Measurements from ENCODE around the gene FBXO9.

FBXO9 gene

DNA sequence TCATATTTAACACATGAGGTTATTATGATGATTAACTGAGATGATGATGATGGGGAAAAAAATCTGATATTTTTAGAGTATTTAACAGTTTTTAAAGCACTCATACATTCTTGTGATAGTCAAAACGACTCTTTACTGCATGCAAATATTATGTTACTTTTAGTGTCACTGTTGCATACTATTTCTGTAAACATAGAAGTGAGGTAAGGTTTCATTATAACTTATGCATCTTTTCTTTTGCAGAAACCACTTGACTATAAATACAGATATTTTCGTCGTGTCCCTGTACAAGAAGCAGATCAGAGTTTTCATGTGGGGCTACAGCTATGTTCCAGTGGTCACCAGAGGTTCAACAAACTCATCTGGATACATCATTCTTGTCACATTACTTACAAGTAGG, 30.1 kb downstream of the FBXO9 start:
- DNase-seq (ENCODE audit: low read depth): no peak

DNA sequence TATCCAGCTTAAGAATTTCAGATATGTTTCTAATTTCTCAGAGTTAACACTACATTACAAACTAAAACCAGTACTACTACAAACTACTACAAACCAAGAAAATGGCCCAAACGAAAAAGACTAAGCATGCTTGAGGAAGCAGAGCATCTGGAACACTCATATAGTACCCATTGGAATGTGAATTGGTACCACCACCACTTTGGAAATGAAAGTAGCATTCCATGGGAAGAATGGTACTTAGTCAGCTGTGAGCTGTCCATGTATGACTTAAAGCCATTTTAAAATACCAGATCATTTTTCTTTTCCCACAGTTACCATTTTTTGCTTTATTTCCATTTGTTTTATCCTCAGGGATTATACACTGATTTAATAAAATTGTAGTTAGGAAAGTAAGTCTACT, 30.5 kb downstream of the FBXO9 start:
- DNase-seq (ENCODE audit: low read depth): no peak

DNA sequence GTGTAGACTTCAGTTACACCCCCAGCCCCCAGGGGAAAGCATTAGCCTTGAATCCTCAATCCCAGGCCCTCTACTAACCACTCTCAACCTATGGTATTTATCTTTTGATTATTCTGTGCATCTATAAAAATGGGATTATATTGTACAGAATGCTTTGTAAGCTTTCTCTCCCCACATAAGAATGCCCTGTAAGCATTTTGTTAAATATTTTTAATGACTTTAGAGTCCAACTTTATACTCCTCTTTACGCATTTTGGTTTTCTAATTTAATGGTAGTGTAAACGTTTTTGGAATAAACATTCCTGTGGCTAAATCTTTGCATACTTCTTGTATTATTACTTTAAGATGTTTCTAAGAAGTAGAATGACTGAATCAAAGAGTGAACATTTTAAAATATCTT, 35.4 kb downstream of the FBXO9 start:
- DNase-seq (ENCODE audit: low read depth): no peak

GRCh38 chr6:53101006-53101405, 35.8 kb downstream of the FBXO9 start:
- DNase-seq (ENCODE audit: low read depth): no peak

DNA sequence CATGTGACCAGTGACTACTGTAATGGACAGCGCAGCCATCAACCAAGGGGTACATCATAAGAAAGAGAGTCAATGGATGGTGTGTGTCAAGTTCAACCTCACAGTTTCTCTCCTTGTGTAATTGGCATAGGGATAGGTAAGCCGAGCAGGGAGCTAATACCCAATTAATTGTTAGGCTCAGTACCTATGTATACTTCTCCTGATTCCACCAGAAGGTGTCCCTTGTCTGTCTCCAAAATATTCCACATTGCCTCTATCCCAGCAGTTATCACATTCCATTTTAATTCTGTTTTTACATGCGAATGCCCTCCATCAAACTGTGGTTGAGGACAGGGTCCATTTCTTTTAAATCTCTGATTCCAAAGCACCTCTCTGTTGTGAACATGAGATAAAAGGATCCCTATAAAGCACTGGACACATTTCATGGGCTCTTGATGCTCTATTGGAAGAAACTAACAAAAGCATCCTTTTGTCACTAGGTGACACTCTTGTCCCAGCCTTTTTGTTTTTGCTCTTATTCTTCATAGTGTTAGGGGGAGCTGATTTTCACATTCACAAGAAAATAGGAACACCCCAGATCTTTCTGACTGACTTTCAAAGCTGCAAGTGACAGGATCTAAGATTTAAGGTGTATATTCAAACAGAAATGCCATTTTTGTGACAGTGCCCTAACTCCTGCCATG, 38.9 kb downstream of the FBXO9 start:
- DNase-seq (ENCODE audit: low read depth): no peak

- no peak for DNase-seq (ENCODE audit: low read depth)
Observed at GRCh38 chr6:53104916-53105315, 39.7 kb downstream of the FBXO9 start.

- DNase-seq (ENCODE audit: low read depth): no peak
Observed at GRCh38 chr6:53107091-53107490, 41.9 kb downstream of the FBXO9 start.

GRCh38 chr6:53109612-53110011, 44.4 kb downstream of the FBXO9 start:
- DNase-seq (ENCODE audit: low read depth): no peak

GRCh38 chr6:53111865-53112264, 46.7 kb downstream of the FBXO9 start:
- DNase-seq (ENCODE audit: low read depth): no peak

GRCh38 chr6:53112404-53112803, 47.2 kb downstream of the FBXO9 start:
- no peak for DNase-seq (ENCODE audit: low read depth)

GRCh38 chr6:53112871-53113270, 47.7 kb downstream of the FBXO9 start:
- no peak for DNase-seq (ENCODE audit: low read depth)

DNA sequence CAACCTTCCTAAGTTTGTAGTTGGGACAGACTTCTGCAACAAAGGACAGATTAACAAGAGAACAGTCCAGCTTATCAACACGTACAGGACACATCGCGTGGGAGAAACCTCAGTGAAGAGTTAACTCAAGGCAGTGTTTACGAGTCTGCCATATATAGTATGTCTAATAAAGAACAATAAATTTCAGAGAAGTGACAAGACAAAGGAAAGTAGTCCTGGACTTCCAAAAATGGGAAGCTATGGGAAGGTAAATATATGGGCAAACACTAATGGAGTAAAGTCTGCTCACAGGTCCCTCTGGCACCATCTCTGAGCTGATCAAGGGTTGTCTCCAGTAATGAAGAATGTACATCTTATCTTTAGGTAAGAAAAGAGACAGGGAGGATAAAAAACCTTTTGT, 48.5 kb downstream of the FBXO9 start:
- DNase-seq (ENCODE audit: low read depth): no peak

DNA sequence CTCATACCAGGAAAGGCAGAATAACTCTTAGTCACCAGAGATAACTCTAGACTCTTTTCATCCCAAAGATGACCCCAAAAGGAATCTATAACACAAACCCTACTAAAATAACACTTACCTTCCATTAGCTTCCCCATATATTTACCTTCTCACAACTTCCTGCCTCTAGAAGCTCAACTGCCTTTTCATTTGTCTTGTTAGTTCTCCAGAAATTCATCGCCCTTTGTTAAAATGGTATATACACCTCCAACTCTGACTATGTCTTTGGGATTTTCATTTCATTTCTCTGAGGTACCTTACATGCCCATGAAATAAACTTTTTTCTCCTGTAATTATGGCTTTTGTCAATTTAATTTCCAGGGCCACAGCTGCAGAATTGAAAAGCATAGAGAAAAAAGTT, 49.9 kb downstream of the FBXO9 start:
- no peak for DNase-seq (ENCODE audit: low read depth)

DNA sequence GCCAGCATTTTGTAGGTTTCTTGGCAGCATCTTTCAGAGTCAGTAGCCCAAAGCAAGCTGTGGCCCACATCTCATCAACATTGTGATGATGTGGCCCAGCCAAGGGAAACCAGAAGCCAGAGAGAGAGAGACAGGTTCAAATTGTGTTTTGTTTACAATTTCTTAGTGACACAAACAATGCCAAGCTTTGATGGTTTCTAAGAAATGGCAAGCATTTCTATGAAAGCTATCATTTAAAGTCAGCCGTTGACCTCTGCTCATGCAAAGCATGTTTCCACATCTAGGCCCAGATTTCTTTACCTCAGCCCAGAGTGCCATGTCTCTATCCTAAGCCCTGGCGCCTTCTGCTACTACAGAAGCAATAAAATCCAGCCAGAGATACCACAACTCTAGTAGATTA, 50.5 kb downstream of the FBXO9 start:
- no peak for DNase-seq (ENCODE audit: low read depth)

DNA sequence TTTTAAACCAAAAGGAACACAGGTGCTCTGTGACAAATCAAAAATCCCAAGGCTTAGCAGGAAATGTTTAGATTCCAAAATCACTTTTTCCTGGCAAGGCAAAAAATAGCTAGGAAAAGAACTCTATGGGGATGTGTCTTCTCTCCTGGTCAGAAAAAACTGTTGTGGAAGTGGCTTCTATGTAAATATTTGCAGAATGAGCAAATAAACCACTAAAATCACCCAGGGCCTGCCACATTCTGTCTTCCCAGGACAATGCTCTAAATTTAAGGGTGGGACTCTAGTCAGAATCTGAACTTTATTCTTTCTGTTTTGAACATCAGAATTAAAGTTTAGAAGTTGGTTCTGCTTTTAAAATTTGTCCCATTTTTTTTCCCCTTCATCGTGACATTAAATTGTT, 54.1 kb downstream of the FBXO9 start:
- no peak for DNase-seq (ENCODE audit: low read depth)

DNA sequence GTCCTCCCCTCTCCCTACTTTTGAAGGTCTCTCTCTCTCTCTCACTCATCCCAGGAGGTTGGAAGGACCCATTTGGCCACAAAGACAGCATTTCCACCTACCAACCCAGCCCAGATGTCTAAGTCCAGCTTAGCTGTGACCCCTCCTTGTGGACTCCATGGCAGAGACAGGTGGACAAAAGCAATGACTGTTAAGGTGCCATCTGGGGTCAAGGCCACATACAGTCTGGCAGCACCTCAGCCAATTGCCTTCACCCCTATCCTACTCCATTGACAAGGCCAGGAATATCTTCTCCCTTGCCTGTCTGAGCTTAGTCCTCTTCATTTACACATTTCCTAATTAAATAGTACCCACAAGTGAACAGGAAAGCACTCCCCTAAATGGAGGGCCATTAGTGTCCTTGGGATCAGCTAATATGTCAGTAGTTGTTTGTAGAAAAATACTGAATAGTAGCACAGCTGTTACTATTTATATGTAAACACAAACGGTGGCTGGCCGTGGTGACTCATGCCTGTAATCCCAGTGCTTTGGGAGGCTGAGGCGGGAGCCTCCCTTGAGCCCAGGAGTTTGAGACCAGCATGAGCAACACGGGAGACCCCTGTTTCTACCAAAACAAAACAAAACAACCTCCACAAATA, 54.7 kb downstream of the FBXO9 start:
- DNase-seq (ENCODE audit: low read depth): no peak

DNA sequence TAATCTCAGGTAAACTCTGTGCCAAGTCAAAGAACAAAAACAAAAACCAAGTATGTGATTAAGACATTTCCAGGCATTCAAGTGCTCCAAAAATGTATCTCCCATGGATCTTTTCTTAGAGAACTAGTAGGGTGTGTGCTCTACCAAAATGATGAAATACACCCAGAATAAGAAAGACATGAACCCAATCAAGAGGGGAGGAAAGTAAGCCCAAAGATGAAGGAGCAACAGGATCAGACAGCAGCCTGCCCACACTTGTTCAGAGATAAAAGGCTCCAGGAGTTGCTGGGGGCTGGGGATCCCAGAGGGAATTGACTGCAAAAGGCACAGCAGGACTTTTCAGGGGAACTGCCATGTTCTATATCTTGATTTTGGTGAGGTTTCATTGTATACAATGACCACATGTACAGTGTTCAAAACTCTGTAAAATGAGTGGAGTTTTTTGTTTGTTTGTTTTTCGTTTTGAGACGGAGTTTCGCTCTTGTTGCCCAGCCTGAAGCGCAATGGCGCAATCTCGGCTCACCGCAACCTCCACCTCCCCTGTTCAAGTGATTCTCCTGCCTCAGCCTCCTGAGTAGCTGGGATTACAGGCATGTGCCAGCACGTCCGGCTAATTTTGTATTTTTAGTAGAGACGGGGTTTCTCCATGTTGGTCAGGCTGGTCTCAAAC, 59.1 kb downstream of the FBXO9 start:
- no peak for DNase-seq (ENCODE audit: low read depth)

- no peak for DNase-seq (ENCODE audit: low read depth)
Observed at GRCh38 chr6:53125276-53125675, 60.1 kb downstream of the FBXO9 start.

DNA sequence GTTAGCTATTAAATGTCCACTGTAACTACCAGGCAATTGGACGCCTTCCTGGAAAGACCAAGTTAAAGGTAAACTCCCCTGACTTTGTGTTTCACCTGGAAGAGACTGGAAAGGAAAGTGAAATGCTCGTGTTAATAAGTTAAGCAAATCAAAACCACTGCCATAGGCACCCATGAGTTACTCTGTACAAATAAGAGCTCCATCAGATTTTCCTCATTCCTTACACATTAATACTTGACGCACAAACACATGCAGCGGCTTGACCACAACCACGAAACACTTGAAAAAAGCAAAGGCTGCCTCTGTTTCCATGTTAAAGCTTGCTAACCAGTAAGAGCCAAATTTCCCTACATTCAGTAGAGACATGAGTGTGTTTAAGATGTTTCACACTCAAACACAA, 63.6 kb downstream of the FBXO9 start:
- no peak for DNase-seq (ENCODE audit: low read depth)

- no peak for DNase-seq (ENCODE audit: low read depth)
Observed at GRCh38 chr6:53130569-53131290, 65.5 kb downstream of the FBXO9 start.

DNA sequence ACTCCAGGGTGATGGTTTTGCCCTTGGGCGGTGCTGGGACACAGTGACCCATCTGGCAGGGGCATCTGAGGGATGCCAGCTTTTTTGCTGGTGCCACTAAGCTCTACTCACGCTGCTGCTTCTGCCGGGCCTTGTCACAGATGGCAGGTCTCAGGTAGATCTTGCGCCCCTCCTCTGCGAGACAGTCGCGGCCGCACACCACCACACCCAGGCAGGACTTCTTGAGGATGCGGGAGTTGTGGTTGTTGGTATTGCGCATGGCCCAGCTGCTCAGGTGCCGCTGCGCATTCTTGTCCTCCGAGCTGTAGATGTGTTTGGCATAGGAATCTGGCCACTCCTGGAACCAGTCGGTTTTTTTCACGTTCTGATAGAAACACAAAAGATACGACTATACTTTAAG, 68.8 kb downstream of the FBXO9 start:
- DNase-seq (ENCODE audit: low read depth): no peak

- DNase-seq (ENCODE audit: low read depth): no peak
Observed at GRCh38 chr6:53134601-53135235, 69.5 kb downstream of the FBXO9 start.

All from stimulated activated CD8-positive, alpha-beta memory T cell treated with anti-CD3 and anti-CD28 coated beads, Interleukin-15, amount 100 ng/mL, for 1 hour (primary cell).